ENCODE data around the gene RAB40AL. TPM values are rescaled to one million over a fixed set of nuclear protein-coding genes. Genes with fewer than 3 reads are reported as not detected.

RAB40AL gene
- total and polyA plus RNA-seq, 2 of the 8 experiments (the other 6 are each of a cell fraction or from before 2014, with no cell fraction given): 0.27 to 0.30 TPM

DNA sequence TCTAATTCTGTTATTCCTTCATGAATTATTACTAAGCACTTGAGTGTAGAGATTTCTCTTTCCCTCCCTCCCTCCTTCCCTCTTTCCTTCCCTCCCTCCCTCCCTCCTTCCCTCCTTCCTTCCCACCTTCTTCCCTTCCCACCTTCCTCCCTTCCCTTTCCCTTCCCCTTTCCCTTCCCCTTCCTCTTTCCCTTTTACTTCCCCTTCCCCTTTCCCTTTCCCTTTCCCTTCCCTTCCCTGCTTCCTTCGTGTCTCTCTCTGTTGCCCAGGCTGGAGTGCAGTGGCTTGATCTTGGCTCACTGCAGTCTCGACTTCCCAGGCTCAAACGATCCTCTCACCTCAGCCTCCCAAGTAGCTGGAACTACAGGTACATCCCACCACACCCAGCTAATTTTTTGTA, 49.4 kb upstream of the RAB40AL start:
- 71% methylated on average over 3 of the region's 3 CpGs; no CpG with 5 or more reads in 1 of the 2 experiments for WGBS, 2 experiments (ENCODE audit: extremely low coverage in 1 of 2, insufficient coverage in 1 of 2, insufficient read length in 1 of 2, insufficient replicate concordance in 2 of 2, low coverage in 1 of 2, low lambda C conversion rate in 2 of 2, missing lambda C conversion rate in 1 of 2)
- Histone ChIP-seq H4K8ac (ENCODE audit: extremely low read depth, insufficient read depth, low read length) (no peak overlapping the region), H3K56ac (replicated peaks; ENCODE audit: insufficient read length, low read depth, low read length) (no peak overlapping the region), H3K4me1 (replicated peaks in 1 of 4; ENCODE audit: control insufficient read depth in 3 of 4, insufficient read depth in 4 of 4, low read length in 3 of 4) (no peaks in the 10 kb centered on the region), H3K79me1 (ENCODE audit: low read depth, low read length) (no peaks in the 10 kb centered on the region), H3K27me3 (replicated peaks in 1 of 4; ENCODE audit: control insufficient read depth in 3 of 4, extremely low read depth in 1 of 4, insufficient read depth in 3 of 4, low read length in 3 of 4) (no peaks in the 10 kb centered on the region), H2BK5ac (ENCODE audit: low read depth, low read length) (no peak overlapping the region), H4K5ac (ENCODE audit: insufficient read length, low read depth, low read length) (no peak overlapping the region), H3K9ac (replicated peaks in 1 of 4; ENCODE audit: extremely low read depth in 1 of 4, low read depth in 3 of 4, low read length in 3 of 4) (no peak overlapping the region), H3K4ac (replicated peaks; ENCODE audit: insufficient read length, low read depth, low read length) (no peak overlapping the region), H2BK12ac (ENCODE audit: low read depth, low read length) (no peak overlapping the region), H3K36me3 (ENCODE audit: control insufficient read depth in 2 of 4, insufficient read depth in 4 of 4, low read length in 3 of 4) (peaks cover 0 to 2% (median 0%) of the 10 kb centered on the region in 4 experiments; a peak in 1 of 8 replicates), H3K4me3 (ENCODE audit: extremely low read depth in 1 of 4, insufficient read depth in 2 of 4, low read depth in 3 of 4, low read length in 4 of 4) (no peak overlapping the region), H3K23ac (ENCODE audit: insufficient read length) (no peak overlapping the region), H4K91ac (replicated peaks; ENCODE audit: insufficient read length, low read length) (no peak overlapping the region), H2BK20ac (ENCODE audit: low read length) (no peak overlapping the region), H2AFZ (ENCODE audit: low read length) (no peak overlapping the region), H3K27ac (ENCODE audit: low read depth, low read length) (no peak overlapping the region), H3K9me3 (ENCODE audit: insufficient read depth in 2 of 2, low read depth in 1 of 2, low read length in 1 of 2) (no peaks in the 10 kb centered on the region), H2BK15ac (ENCODE audit: low read length) (no peak overlapping the region), H3K79me2 (ENCODE audit: control insufficient read depth in 1 of 2, insufficient read depth in 2 of 2, low read length in 2 of 2) (no peaks in the 10 kb centered on the region), H3K4me2 (ENCODE audit: insufficient read depth in 1 of 2, low read depth in 2 of 2, low read length in 2 of 2) (no peak overlapping the region), H3K23me2 (ENCODE audit: low read depth, low read length) (no peaks in the 10 kb centered on the region), H4K20me1 (replicated peaks in 1 of 2; ENCODE audit: control insufficient read depth in 1 of 2, insufficient read depth in 2 of 2, low read length in 2 of 2) (peaks cover 0 to 4% of the 10 kb centered on the region in 2 experiments), H2BK120ac (replicated peaks; ENCODE audit: low read depth, low read length) (no peak overlapping the region), H3K14ac (ENCODE audit: insufficient read length) (no peak overlapping the region), H3K18ac (ENCODE audit: extremely low read depth, low read length) (no peak overlapping the region), H2AK5ac (ENCODE audit: low read depth, low read length) (no peak overlapping the region)
- ChIA-PET CTCF (ENCODE audit: partially characterized antibody) (interaction anchor here (3.5 kb wide), 1 partner anchor 13 kb away, joined by 10 read pairs; no protein-coding TSS in a partner anchor), POLR2A (ENCODE audit: partially characterized antibody) (no interaction called here)
- no peak for FAIRE-seq
- no peak for DNase-seq (ENCODE audit: low read depth in 1 of 2, low spot score in 2 of 2)
- TF ChIP-seq BCL11A (IDR thresholded peaks at IDR 0.05; ENCODE audit: low read depth in 2 of 2, low read length in 2 of 2): no peak
- no peak for TF ChIP-seq SRF (IDR thresholded peaks at IDR 0.05; ENCODE audit: low read depth, low read length)
- TF ChIP-seq CREB1 (IDR thresholded peaks at IDR 0.05): no peak
- TF ChIP-seq EGR1 (IDR thresholded peaks at IDR 0.05; ENCODE audit: borderline replicate concordance, low read depth, low read length): no peak
- TF ChIP-seq SIX5 (IDR thresholded peaks at IDR 0.05; ENCODE audit: low read depth, low read length): no peak
- TF ChIP-seq CHD2 (IDR thresholded peaks at IDR 0.05; ENCODE audit: low read length): no peak
- no peak for TF ChIP-seq JUND (IDR thresholded peaks at IDR 0.05; ENCODE audit: low read length)
- no peak for TF ChIP-seq BACH1 (IDR thresholded peaks at IDR 0.05; ENCODE audit: low read length)
- TF ChIP-seq CTBP2 (IDR thresholded peaks at IDR 0.05; ENCODE audit: borderline replicate concordance, insufficient read depth, insufficient read length, low read length): no peak
- TF ChIP-seq RNF2 (IDR thresholded peaks at IDR 0.05; ENCODE audit: borderline replicate concordance, low read depth, low read length, missing control alignments, poor library complexity, severe bottlenecking): no peak
- TF ChIP-seq KDM1A (IDR thresholded peaks at IDR 0.05; ENCODE audit: borderline replicate concordance, low read length): no peak
- no peak for TF ChIP-seq HDAC6 (IDR thresholded peaks at IDR 0.05; ENCODE audit: low read depth, low read length)
- TF ChIP-seq FOSL1 (IDR thresholded peaks at IDR 0.05; ENCODE audit: insufficient read depth, low read depth, low read length): no peak
- no peak for TF ChIP-seq POLR2A (IDR thresholded peaks at IDR 0.05; ENCODE audit: control extremely low read depth in 1 of 2, low read depth in 2 of 2, low read length in 2 of 2)
- TF ChIP-seq JUN (IDR thresholded peaks at IDR 0.05; ENCODE audit: low read depth, low read length): no peak

All from H1 (cell line).